ENCODE measurements around the gene RNF19B.
"Not testable (repeated sequence)": the region's sequence is repeated elsewhere in the genome, so short reads cannot be mapped to it uniquely, and the experiment has no call there.

The RNF19B gene

DNA sequence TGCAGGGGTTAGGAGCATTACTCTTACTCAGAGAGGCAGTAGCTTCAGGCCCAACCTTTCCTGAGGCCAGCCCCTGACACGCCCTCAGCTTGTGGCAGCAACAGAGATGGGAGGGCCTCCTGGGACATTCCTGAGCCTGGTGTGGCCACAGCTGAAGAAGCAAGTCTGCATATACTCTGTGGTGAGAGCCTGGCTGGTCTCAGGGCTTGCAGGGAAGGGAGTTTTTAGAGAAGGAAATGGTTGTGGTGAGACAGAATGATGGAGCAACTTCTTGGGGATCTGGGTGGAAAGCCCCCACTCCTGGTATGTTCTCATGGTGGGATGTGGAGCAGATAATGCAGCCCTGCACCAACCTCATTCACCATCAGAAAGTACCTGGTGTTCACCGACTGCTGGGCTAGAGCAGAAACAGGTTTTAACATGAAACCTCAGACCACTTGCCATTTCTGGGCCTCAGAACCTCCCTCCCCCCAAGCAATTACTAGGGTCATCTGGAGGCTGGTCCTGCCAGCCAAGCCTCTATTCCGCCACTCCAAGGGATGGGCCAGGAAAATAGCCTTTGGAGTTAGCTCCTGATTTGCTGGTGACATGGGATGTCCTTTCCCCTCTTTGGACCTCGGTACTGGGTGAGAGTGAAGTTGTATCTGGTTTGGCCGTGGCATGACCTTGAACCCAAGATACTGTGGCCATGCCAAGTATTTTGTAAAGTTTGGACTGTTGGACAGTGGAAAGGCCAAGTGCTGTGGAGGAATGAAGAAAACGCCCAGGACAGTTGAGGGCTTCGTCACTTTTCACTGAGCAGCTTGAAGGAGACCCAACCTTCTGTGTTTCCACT lies 28.1 kb upstream of the RNF19B start:
- peak; percentile 96 for DNase-seq (ENCODE audit: low read depth)
- no peak overlapping the region for H3K4me3 ChIP-seq (ENCODE audit: low read depth, low read length)

- DNase-seq (ENCODE audit: low read depth) = no peak
- no peak overlapping the region for H3K4me3 ChIP-seq (ENCODE audit: low read depth, low read length)
Observed at GRCh38 chr1:32991819-32992488, 27.3 kb upstream of the RNF19B start.

DNA sequence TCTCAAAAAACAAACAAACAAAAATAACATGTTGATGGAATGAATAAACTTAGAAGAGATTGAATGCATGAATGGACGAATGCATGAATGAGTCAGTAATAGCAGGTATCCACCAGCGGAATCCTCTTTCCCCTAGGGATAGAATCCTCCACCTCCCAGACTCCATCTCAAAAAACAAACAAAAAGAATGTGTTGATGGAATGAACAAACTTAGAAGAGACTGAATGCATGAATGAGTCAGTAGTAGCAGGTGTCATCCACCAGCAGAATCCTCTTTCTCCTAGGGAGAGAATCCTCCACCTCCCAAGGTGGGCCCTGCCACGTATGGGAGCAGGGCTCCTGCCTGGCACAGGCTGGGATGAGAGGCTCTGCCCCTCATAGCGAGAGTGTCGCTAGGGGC lies 26.8 kb upstream of the RNF19B start:
- no peak for DNase-seq (ENCODE audit: low read depth)
- H3K4me3 ChIP-seq (ENCODE audit: low read depth, low read length) = no peak overlapping the region

DNA sequence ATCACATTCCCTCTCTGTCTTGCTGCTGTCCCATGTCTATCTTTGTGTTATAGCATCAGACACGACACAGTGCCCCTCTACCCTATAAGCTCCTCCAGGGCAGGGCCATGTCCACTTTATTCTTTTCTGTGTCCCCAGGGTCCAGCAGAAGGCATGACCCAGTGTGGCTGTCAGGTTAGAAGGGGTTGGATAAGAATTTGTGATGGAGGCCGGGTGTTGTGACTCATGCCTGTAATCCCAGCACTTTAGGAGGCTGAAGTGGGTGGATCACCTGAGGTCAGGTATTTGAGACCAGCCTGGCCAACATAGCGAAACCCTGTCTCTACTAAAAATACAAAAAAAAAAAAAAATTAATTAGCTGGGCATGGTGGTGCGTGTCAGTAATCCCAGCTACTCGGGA lies 26.3 kb upstream of the RNF19B start:
- no peak for DNase-seq (ENCODE audit: low read depth)

DNA sequence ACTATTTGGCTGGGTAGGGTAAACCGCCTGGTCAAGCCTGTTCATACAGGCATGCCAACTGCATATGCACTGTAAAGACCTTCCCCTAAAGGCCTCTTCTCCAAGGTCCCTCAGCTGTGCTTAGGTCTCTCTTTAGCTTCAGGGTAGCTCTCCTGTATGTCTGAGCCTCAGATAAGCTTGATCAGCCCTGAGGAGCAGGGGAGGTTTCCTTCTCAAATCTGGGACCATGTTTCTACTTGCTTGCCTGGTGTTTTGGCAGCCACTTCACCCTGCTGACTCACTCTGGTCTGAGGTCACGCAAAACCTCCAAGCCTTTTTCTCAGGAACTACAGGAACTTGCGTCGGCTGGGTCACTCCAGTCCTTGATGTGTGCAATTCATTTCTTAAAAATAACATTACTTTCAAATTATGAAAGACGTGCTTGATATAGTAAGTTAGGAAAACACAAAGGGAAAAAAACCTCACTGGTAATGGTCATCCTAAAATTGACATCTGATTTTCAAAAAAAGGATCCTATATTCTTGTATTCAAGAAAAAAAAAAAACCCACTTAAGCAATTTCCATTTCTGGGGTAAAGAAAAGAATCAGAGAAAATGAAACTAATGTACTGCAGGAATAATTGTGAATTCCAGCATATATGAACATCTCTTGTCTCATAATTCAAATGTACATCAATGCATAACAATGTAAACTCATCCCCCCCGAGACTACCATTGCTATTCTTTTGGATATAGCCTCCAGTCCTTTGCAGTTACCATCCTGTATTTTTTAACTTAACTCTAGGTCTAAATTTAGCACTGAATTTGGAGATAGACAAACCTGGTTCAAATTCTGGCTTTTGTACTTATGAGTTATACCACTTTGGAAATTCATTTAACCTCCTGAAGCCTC lies 24.8 kb upstream of the RNF19B start:
- H3K4me3 ChIP-seq (ENCODE audit: low read depth, low read length) = no peak overlapping the region
- peak; percentile 94 for DNase-seq (ENCODE audit: low read depth)

More for the DNA sequence above, 26.3 kb upstream of the RNF19B start:
- H3K4me3 ChIP-seq (ENCODE audit: low read depth, low read length) = no peak overlapping the region

GRCh38 chr1:32988665-32989064 lies 24.1 kb upstream of the RNF19B start:
- no peak overlapping the region for H3K4me3 ChIP-seq (ENCODE audit: low read depth, low read length)
- DNase-seq (ENCODE audit: low read depth) = peak; percentile 66

DNA sequence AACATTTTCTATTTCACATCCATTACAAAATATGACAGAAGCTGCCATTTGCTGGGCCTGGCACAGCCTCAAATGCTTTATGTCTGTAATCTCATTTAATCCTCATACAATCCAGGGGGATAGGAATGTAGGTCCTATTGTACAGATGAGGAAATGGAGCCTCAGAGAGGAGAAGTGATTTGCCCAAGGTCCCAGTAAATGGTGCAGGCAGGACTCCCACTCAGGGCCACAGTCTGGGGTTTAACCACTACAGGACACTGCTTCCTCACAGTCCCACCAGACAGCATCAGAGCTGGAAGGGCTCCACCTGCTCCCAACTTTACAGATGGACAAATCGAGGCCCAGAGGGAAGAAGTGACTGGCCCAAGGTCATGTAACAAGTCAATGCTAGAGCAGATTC lies 20.6 kb upstream of the RNF19B start:
- DNase-seq (ENCODE audit: low read depth) = no peak

GRCh38 chr1:32984455-32985171 lies 20.0 kb upstream of the RNF19B start:
- H3K4me3 ChIP-seq (ENCODE audit: low read depth, low read length) = no peak overlapping the region
- DNase-seq (ENCODE audit: low read depth) = no peak

More for the DNA sequence above, 20.6 kb upstream of the RNF19B start:
- H3K4me3 ChIP-seq (ENCODE audit: low read depth, low read length) = no peak overlapping the region

DNA sequence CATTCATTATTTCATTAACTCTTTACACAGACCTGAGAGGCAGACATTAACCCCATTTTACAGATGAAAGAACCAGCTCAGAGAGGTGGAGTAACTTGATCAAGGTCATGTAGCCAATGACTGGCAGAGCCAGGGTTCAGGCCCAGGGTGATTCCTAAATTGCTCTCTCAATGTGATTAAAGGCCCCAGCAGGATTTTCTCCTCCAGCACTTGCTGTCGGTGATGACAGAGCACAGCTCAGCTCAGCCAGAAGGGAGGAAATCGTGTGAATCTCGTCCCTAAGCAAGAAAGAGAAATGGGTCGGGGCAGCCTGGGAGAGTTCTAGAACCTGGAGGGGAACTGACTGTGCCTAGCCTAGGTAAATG lies 19.5 kb upstream of the RNF19B start:
- no peak overlapping the region for H3K4me3 ChIP-seq (ENCODE audit: low read depth, low read length)
- DNase-seq (ENCODE audit: low read depth) = no peak

GRCh38 chr1:32983020-32983419 lies 18.4 kb upstream of the RNF19B start:
- DNase-seq (ENCODE audit: low read depth) = no peak
- H3K4me3 ChIP-seq (ENCODE audit: low read depth, low read length) = no peak overlapping the region

- H3K4me3 ChIP-seq (ENCODE audit: low read depth, low read length) = no peak overlapping the region
- DNase-seq (ENCODE audit: low read depth) = no peak
Observed at GRCh38 chr1:32981003-32981901, 16.6 kb upstream of the RNF19B start.

GRCh38 chr1:32980080-32980479 lies 15.5 kb upstream of the RNF19B start:
- no peak for DNase-seq (ENCODE audit: low read depth)
- no peak overlapping the region for H3K4me3 ChIP-seq (ENCODE audit: low read depth, low read length)

DNA sequence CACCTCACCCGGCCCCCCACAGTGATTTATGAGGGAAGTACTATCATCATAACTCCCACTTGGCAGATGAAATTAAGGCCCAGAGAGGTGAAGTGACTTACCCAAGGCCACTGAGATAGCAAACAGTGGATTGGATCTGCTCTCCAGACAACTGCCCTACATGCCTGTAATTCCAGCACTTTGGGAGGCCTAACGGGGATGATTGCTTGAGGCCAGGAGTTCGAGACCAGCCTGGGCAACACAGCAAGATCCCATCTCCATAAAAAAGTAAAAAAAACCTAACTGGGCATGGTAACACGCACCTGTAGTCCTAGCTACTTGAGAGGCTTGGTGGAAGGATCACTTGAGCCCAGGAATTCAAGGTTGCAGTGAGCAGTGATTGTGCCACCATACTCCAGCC lies 14.2 kb upstream of the RNF19B start:
- DNase-seq (ENCODE audit: low read depth) = no peak
- no peak overlapping the region for H3K4me3 ChIP-seq (ENCODE audit: low read depth, low read length)

- no peak for DNase-seq (ENCODE audit: low read depth)
- no peak overlapping the region for H3K4me3 ChIP-seq (ENCODE audit: low read depth, low read length)
Observed at GRCh38 chr1:32977546-32978087, 13.0 kb upstream of the RNF19B start.

- not testable (repeated sequence) for H3K4me3 ChIP-seq (ENCODE audit: low read depth, low read length); DNase-seq (ENCODE audit: low read depth)
Observed at GRCh38 chr1:32975055-32975454, 10.4 kb upstream of the RNF19B start.

DNA sequence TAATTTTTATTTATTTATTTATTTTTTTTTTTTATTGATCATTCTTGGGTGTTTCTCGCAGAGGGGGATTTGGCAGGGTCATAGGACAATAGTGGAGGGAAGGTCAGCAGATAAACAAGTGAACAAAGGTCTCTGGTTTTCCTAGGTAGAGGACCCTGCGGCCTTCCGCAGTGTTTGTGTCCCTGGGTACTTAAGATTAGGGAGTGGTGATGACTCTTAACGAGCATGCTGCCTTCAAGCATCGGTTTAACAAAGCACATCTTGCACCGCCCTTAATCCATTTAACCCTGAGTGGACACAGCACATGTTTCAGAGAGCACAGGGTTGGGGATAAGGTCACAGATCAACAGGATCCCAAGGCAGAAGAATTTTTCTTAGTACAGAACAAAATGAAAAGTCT lies 8.8 kb upstream of the RNF19B start:
- H3K4me3 ChIP-seq (ENCODE audit: low read depth, low read length) = peak overlapping the region; percentile 59
- not testable (repeated sequence) for DNase-seq (ENCODE audit: low read depth)

DNA sequence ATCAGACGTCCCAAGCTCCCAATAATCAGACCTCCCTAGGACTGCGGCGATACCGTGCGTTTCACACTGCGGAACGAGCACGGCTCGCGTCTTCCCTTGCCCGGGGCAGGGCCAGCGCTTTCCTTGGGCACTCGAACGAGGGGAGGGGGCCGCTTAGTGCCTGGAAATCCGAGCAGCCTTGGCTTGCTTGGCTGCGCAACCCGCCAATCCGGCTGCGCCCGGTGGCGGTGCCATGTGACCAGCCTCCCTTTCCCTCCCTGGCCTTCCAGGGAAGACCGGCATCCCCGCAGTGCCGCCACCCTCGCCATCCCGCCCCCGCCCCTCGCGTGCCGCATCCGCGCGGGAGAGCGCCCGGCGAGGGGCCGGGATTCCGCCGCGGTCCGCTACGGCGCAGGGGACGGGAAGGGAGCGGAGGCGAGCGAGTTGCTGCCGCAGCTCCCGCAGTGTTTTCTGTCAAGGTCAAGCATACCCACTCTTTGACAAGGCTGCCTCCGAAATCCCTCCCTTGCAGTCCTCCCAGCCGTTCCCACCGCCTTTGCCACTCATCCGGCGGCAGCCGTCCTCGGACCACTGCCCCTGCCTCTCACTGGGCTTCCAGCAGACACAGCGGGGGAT lies 8.3 kb upstream of the RNF19B start:
- no peak for DNase-seq (ENCODE audit: low read depth)
- H3K4me3 ChIP-seq (ENCODE audit: low read depth, low read length) = peak overlapping the region; percentile 59

GRCh38 chr1:32971576-32971975 lies 7.0 kb upstream of the RNF19B start:
- no peak overlapping the region for H3K4me3 ChIP-seq (ENCODE audit: low read depth, low read length)
- DNase-seq (ENCODE audit: low read depth) = no peak
